HS-27A (cell line): ENCODE results near the gene CRTAC1.
"Not testable (repeated sequence)": the region's sequence is repeated elsewhere in the genome, so short reads cannot be mapped to it uniquely, and the experiment has no call there.

Source experiments
- DNase-seq: peaks from one replicate; pipeline ENCODE4 v3.0.0-alpha.2; 2012; ENCODE audit warnings: low read depth, missing footprints

The CRTAC1 gene

DNA sequence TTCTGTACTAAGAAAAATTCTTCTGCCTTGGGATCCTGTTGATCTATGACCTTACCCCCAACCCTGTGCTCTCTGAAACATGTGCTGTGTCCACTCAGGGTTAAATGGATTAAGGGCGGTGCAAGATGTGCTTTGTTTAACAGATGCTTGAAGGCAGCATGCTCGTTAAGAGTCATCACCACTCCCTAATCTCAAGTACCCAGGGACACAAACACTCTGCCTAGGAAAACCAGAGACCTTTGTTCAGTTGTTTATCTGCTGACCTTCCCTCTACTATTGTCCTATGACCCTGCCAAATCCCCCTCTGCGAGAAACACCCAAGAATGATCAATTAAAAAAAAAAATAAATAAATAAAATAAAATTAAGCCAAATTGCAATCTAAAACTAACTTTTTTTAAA lies 188.3 kb downstream of the CRTAC1 start:
- not testable (repeated sequence) for DNase-seq

DNA sequence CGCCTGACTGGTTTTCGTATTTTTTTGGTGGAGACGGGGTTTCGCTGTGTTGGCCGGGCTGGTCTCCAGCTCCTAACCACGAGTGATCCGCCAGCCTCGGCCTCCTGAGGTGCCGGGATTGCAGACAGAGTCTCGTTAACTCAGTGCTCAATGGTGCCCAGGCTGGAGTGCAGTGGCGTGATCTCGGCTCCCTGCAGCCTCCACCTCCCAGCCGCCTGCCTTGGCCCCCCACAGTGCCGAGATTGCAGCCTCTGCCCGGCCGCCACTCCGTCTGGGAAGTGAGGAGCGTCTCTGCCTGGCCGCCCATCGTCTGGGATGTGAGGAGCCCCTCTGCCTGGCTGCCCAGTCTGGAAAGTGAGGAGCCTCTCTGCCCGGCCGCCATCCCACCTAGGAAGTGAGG lies 189.3 kb downstream of the CRTAC1 start:
- DNase-seq, result not testable (repeated sequence)

DNA sequence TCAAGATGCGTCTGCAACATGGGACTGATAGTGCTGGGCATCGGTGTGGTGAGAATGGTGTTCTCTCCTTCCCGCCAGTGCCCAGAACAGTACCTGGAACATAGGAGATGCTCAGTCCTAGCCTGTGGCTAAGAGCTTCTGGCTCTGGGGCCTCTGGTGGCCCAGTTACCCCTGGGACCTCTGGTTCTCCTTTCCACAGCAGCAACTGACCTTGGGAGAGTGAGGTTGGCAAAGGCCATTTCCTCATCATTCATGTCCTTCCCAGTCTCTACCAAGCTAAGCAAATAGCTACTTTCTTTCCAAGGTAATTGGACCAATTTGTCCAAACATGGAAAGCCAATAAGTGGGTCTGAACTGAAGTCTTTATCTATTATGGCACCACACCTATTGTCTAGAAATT lies 192.3 kb downstream of the CRTAC1 start:
- no peak for DNase-seq

DNA sequence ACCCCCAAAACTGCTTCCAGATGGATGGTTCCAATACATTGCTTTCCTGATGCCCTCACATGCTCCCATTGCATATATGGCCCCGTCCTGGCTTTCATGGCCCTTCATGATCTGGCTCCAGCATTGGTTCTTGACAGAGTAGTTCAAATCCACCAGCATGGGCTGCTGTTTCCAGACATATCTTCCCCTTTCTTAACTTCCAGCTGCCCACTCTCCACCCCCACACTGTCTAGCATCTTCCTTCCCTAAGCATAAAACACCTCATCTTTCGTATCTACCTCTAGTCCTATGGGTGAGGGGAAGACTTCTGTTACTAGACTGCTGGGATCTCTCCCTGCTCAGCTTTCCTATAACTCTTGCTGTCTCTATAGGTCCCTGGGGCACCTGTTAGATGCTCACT lies 194.0 kb downstream of the CRTAC1 start:
- no peak for DNase-seq

DNA sequence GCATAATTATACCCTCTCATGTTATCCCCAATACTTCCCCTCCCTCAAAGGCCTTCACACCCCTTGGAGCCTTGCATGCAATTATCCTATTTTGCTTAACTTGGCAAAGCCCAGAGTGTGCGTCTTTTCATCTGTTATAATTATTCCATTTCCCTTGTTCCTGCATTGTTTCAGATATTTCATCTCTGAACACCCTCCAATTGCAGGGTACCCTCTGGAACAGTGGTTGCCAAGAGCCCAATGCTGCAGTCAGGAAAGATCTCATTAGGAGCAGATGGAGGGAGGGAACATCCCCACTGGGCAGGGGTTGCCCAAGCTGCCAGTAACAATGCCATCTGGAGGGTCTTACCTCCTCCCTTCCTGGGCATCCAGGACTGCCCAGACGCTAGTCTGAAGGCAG lies 199.2 kb downstream of the CRTAC1 start:
- no peak for DNase-seq

DNA sequence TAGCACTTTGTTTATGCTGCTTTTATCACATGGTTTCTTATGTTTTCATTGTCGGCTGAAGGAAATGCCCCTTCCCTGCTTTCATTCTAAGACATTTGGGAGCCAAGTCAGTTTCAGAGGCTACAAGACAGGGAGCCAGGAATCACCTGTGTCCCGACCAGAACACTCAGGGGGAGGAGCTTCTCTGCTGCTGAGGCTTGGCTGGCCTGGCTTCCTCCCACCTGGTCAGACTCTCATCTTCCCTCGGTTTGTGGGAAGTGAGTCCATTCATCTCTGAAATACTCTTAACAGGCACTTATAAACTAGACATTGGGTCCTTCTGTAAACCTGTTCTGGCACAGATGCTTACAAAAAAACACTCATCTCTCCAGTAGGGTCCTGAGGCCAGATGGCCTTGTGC lies 200.4 kb downstream of the CRTAC1 start:
- no peak for DNase-seq

DNA sequence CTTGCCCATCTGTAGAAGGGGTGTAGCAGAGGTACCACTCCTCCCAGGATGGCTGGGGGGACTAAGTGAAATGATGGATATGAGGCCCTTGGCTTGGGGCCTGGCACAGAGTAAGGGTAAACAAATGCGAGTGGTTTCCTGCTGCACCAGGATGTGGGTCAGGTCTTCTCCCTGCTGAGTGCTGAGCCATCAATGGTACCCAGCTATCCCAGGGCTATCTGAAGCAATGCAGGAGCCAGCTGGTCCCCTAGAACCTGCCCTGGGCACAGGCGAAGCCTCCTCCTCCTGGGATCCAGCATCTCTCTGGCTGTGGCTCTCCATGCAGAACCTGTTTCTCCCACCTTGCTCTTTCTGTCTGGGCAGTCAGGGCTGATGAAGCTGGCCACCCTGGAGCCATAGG lies 201.7 kb downstream of the CRTAC1 start:
- no peak for DNase-seq

DNA sequence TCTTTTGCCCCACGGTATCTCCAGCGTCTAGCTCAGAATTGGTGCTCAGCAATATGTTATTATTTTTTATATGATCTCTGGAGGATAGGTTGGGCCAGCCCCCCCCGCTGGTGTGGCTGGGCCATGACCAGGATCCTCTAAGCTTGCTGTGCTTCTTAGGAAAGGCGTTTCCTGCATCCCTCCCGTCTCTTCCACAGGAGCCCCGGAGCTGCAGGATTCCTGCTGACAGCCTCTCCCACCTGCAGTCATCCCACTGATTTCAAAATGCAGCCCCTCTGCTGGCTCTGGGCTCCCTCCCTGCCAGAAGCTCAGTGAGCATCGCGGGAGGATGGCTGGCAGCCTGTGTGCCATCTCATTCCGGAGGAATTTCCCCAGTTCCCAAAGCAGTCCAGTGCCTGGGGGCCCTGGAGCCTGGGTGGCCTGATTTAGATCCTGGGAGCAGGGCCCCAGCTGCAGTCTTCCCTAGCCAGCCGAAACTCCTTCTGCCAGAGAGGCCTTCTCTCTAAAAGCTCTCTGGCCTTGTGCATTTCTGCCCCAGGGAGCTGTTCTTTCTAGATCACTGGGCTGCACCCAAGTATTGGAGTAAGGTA lies 202.6 kb downstream of the CRTAC1 start:
- peak; percentile 7 for DNase-seq

DNA sequence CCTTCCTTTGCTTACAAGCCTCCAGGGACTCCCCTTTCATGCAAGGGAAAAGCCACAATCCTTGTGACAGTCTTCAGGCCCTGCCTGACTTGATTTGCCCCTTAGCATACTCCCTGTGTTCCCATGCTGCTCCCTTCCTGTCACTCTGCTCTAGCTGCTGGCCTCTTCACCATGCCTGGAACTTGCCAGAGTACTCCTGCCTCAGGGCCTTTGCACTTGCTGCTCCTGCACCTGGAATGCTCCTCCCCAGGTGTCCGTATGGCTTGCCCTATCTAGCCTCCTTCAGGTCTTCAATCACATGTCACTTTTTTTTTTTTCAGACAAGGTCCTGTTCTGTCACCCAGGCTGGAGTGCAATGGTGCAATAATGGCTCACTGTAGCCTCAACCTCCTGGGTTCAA lies 203.5 kb downstream of the CRTAC1 start:
- no peak for DNase-seq

DNA sequence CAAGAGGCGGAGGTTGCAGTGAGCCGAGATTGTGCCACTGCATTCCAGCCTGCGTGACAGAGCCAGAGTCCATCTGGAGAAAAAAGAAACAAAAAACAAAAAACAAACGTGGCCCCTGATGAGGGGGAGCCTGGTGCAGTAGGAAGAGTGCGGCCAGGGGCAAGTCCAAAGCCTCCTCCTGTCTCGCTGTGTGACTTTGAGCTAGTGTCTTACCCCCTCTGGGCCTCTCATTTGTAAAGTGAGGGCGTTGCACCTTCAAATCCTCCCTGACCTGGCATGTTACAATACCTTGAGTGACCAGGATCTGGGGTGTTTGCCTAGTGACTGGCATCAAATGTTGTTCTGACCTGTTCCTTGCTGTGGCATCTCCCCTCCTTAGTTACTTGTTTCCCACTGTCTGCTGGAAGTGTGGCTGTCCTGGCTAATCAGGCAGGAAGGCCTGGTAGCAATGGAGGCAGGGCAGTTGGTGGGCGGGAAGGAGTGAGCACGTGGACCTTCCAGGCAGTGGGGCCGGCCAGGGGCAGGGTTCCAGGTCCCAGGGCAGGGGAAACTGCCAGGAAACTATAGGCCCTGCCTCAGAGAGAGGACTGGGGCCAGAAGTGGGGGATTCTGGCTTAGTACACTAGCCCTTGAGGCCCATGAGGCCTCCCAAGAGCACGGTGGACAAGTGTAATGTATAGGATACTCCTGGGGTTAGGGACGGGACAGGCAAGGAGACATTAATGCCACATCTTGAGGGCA lies 205.2 kb downstream of the CRTAC1 start:
- no peak for DNase-seq

DNA sequence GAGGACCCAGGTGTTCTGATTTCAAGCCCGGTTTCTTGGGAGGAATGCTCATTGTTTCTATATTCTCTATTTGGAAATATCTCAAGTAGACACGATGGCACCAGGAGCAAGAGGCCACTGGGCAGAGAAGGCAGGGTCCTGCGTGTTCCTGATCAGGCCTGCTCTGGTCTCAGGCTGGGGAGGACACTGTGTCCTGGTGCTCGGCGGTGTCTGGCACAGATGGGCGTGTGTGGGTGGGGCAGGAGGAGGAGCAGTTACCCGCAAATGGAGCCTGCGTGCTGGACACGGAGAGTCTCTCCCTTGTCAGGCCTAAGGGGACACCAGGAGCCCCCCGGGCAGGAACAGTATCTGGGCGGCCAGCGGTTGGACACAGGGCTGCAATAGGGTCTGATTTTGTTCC lies 206.7 kb downstream of the CRTAC1 start:
- DNase-seq, result no peak

DNA sequence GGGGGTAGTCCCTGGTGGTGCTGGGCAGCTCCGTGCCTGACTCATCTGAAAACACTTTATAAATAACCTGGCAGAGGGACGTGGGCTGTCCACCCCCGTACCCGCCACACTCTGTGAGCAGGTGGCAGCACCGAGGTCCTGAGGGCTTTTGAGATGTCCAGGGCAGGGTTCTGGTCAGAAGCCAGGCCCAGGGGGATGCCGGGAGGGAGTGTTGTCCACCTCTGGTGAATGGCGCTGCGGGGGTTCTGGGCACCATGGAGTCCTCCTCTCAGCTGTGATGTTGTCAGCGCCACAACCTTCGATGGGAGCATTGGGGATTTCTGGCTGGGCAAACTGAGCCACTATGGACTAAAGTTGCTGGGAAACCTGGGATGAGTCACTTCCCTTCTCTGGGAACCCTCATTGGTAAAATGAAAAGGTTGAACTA lies 208.1 kb downstream of the CRTAC1 start:
- DNase-seq, result no peak

DNA sequence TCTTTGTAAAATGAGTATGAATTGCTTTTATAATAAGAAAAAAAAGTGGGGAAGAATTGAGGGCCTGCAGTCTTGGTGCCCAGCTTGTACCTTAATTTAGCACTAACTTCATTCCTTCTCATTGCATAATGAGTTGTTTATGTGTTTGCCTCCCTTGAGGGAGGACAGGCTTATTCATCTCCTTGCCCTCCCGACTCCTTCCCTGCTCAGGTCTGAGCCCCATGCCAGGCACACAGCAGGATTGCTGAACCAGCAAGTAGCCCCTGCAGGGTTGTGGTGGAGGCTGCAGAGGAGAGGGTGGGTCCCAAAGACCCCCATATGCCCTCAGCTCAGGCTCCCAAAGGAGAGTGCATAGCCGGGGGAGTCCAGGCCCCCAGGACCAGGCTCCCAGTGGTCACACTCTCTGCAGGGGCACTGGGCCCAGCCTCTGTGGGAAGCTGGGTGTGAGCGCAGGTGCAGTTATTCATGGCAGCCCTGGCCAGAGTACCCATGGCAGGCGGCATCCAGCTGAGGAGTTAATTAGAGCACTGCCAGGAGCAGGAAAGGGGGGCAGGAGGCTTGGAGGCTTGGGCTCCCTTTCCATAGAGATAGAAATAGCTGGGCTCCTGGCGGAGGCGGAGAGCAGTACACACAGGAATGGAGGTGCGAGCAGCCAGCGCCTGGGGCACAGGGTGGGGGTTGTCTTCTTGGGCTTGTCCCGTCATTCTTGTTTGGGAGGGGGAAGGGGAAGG lies 208.9 kb downstream of the CRTAC1 start:
- no peak for DNase-seq

DNA sequence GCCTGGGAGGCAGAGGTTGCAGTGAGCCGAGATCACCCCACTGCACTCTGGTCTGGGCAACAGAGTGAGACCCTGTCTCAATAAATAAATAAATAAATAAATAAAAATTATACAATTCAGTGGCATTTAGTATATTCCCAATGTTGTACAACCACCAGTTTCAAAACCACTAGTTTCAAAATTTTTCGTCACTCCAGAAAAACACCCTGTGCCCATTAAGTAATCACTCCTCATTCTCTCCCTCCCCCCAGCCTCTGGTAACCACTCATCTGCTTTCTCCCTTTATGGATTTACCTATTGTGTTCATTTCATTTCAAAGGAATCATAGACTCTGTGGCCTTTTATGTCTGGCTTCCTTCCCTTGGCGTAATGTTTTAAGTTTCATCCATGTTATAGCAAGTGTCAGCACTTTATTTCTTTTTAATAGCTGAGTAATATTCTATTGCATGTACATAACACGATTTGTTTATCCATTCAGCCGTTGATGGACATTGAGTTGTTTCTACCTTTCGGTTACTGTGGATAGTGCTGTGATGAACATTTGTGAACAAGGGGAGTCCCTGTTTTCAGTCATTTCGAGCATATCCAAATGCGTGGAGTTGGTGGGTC lies 210.2 kb downstream of the CRTAC1 start:
- no peak for DNase-seq

DNA sequence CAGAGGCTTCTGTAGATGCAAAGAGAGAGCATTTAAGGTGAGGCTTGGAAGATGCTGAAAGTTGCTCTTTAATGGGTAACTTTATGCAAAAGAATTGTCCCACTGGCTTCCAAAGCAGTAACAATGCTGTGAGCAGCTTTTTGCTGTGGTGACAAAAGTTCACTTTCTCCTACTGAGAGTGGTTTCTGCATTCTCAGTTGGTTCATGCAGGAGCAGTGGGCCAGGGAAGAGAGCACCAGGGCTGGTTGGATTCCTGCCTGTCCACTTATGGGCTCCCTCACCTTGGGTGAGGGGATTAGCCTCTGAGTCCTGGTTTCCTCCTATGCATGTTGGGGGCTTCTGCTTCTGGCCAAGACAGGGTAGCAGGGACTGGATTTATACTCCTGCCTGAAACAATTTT lies 211.8 kb downstream of the CRTAC1 start:
- DNase-seq, result no peak

DNA sequence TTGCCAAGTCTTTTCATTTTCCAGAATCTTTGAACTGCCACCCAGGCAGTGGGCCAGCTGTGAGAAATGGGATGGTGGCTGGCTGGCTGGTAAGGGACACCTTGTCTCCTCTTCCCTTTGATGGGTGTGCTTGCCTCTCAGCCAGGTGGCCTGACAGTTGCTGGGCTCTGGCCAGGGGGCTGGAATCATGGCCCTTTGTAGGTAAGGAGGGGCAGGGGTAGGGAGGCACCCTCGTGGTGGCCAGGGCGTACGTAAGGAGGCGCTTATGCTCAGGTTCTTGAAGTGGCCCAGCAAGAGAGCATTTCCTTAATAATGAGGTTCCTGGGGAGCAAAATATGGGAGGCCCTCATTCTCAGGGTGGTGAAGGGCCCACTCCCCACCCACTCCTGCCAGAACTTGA lies 213.8 kb downstream of the CRTAC1 start:
- no peak for DNase-seq
